HepG2 (cell line): ENCODE data around the gene ZNF844. TPM values are rescaled to one million over a fixed set of nuclear protein-coding genes. Genes with fewer than 3 reads are reported as not detected.

Experiments
- BRCA1 ChIP-seq: sonication (generic); formaldehyde crosslinking; IDR thresholded peaks from 2 replicates; pipeline ENCODE4 v1.4.0; 2020; ENCODE audit warnings: missing genetic modification reagents
- CBX1 ChIP-seq: IDR thresholded peaks from one replicate; pipeline ENCODE4 v1.6.1; 2016; ENCODE audit warnings: antibody characterized with exemption, low read depth
- FOSL2 ChIP-seq: sonication (generic); formaldehyde crosslinking; IDR thresholded peaks from 2 replicates; pipeline ENCODE4 v1.4.0; 2020; ENCODE audit warnings: missing genetic modification reagents
- GPN1 ChIP-seq: sonication (generic); formaldehyde crosslinking; IDR thresholded peaks from 2 replicates; pipeline ENCODE4 v1.5.1; 2020; ENCODE audit warnings: missing genetic modification reagents, borderline replicate concordance
- HNRNPLL ChIP-seq: fragments of 200-400 bp; formaldehyde crosslinking; IDR thresholded peaks from 2 replicates; pipeline ENCODE4 v1.6.1; 2017; ENCODE audit warnings: mild to moderate bottlenecking, low read depth, low read length; ENCODE audit not compliant: poor library complexity, severe bottlenecking
- LCORL ChIP-seq, 2 experiments: fragments of 450-650 bp in 1 of 2; sonication (generic) in 1 of 2; formaldehyde crosslinking in 1 of 2; IDR thresholded peaks; 2 replicates each; pipeline versions ENCODE4 v1.5.0 to v1.6.1; 2017 to 2020; ENCODE audit warnings: antibody characterized with exemption in 1 of 2, missing genetic modification reagents in 1 of 2
- MAFG ChIP-seq: sonication (generic); formaldehyde crosslinking; IDR thresholded peaks from 2 replicates; pipeline ENCODE4 v1.5.1; 2020; ENCODE audit warnings: mild to moderate bottlenecking, missing genetic modification reagents
- MXI1 ChIP-seq: IDR thresholded peaks from 3 replicates; pipeline ENCODE4 v1.6.1; 2012; ENCODE audit warnings: low read depth, low read length, inconsistent platforms, borderline replicate concordance
- NCOA2 ChIP-seq: sonication (generic); formaldehyde crosslinking; IDR thresholded peaks from 2 replicates; pipeline ENCODE4 v1.8.0; 2022; ENCODE audit warnings: inconsistent platforms
- PHF20 ChIP-seq: sonication (generic); formaldehyde crosslinking; IDR thresholded peaks from 2 replicates; pipeline ENCODE4 v1.5.0; 2020; ENCODE audit warnings: mild to moderate bottlenecking, missing genetic modification reagents
- POLR2AphosphoS2 ChIP-seq: IDR thresholded peaks from 2 replicates; pipeline ENCODE4 v1.6.1; 2011; ENCODE audit warnings: low read depth, low read length, improper control_type of control experiment
- RFXAP ChIP-seq: sonication (generic); formaldehyde crosslinking; IDR thresholded peaks from 2 replicates; pipeline ENCODE4 v1.4.0; 2020; ENCODE audit warnings: missing genetic modification reagents, borderline replicate concordance
- SKIL ChIP-seq: sonication (generic); formaldehyde crosslinking; IDR thresholded peaks from 2 replicates; pipeline ENCODE4 v1.8.0; 2022; ENCODE audit warnings: missing genetic modification reagents, mild to moderate bottlenecking, moderate library complexity, borderline replicate concordance
- SRSF9 ChIP-seq: fragments of 200-400 bp; formaldehyde crosslinking; IDR thresholded peaks from 2 replicates; pipeline ENCODE4 v1.6.1; 2018; ENCODE audit warnings: borderline replicate concordance, mild to moderate bottlenecking, low read depth, low read length; ENCODE audit not compliant: insufficient read depth, poor library complexity, severe bottlenecking
- THAP11 ChIP-seq: IDR thresholded peaks from 2 replicates; pipeline ENCODE4 v1.6.1; 2016; ENCODE audit warnings: missing biosample characterization, missing genetic modification reagents
- YEATS4 ChIP-seq: sonication (generic); formaldehyde crosslinking; IDR thresholded peaks from 2 replicates; pipeline ENCODE4 v1.4.0; 2020; ENCODE audit warnings: missing genetic modification reagents, borderline replicate concordance
- ZNF362 ChIP-seq: sonication (generic); formaldehyde crosslinking; IDR thresholded peaks from 2 replicates; pipeline ENCODE4 v1.4.0; 2020; ENCODE audit warnings: missing genetic modification reagents, mild to moderate bottlenecking, borderline replicate concordance
- ZNF441 ChIP-seq: sonication (generic); formaldehyde crosslinking; IDR thresholded peaks from 2 replicates; pipeline ENCODE4 v1.7.0; 2021; ENCODE audit warnings: missing genetic modification reagents, borderline replicate concordance
- ZNF883 ChIP-seq: sonication (generic); formaldehyde crosslinking; IDR thresholded peaks from 2 replicates; pipeline ENCODE4 v1.5.1; 2020; ENCODE audit warnings: mild to moderate bottlenecking, missing genetic modification reagents; ENCODE audit errors: not compliant biosample characterization
- polyA plus RNA-seq, 8 experiments: library from polyadenylated mRNA; depleted of rRNA in 3 of 8; stranded (reverse) in 7 of 8; unstranded in 1 of 8; fragments of >200 nt; fragmentation: Illumina TruSeq in 4 of 8; extraction: Trizol in 4 of 8; gene quantifications; 2 replicates each; pipeline versions ENCODE4 v1.2.1 to v1.2.3, GENCODE V29; 2011 to 2016; ENCODE audit warnings: low read depth in 4 of 8, missing spikeins in 1 of 8, mixed read lengths in 1 of 8; ENCODE audit not compliant: insufficient read depth in 1 of 8
- total RNA-seq, 5 experiments: library from RNA; depleted of rRNA; stranded (reverse); fragments of >200 nt; fragmentation: Illumina TruSeq; extraction: Trizol; gene quantifications; 2 replicates each; pipeline ENCODE4 v1.2.3, GENCODE V29; 2016; ENCODE audit warnings: low read depth in 1 of 5
- TF ChIP-seq, protein P1 (sequence below): sonication (generic); formaldehyde crosslinking; IDR thresholded peaks from 2 replicates; pipeline ENCODE4 v1.4.0; 2020; ENCODE audit warnings: mild to moderate bottlenecking, missing genetic modification reagents
- TF ChIP-seq, protein P2 (sequence below): sonication (generic); formaldehyde crosslinking; IDR thresholded peaks from 2 replicates; pipeline ENCODE4 v1.8.1; 2023; ENCODE audit warnings: mild to moderate bottlenecking, moderate library complexity, missing genetic modification reagents
- TF ChIP-seq, protein P3 (sequence below): sonication (generic); formaldehyde crosslinking; IDR thresholded peaks from 2 replicates; pipeline ENCODE4 v1.5.0; 2020; ENCODE audit warnings: missing genetic modification reagents, mild to moderate bottlenecking, borderline replicate concordance
- TF ChIP-seq, protein P4 (sequence below): sonication (generic); formaldehyde crosslinking; conservative IDR thresholded peaks from 2 replicates; pipeline ENCODE4 v1.8.0; 2022; ENCODE audit warnings: low read depth, missing genetic modification reagents

Gene ZNF844
- total and polyA plus RNA-seq, 2 of the 13 experiments (the other 11 are each of a cell fraction or from before 2014, with no cell fraction given), result 1.0 to 3.2 TPM

GRCh38 chr19:12047868-12048267 lies 16.7 kb upstream of the ZNF844 start (continued):
- TF ChIP-seq THAP11 (no peak), ZNF362 (CRISPR knock-in tag) (no peak), PHF20 (no peak), CBX1 (no peak), YEATS4 (CRISPR knock-in tag) (no peak), LCORL (IDR thresholded peaks at IDR 0.05) (peak; percentile 70; the same call in 1 of the 2 replicates), LCORL (CRISPR knock-in tag; IDR thresholded peaks at IDR 0.05) (peak; percentile 52; the same call in 1 of the 2 replicates), MAFG (no peak), HNRNPLL (no peak), ZNF441 (CRISPR knock-in tag) (0 out of 2 replicates have a peak, but pooled peaks have one; percentile 33), POLR2AphosphoS2 (no peak), RFXAP (CRISPR knock-in tag) (no peak), SRSF9 (no peak), GPN1 (CRISPR knock-in tag) (no peak), MXI1 (no peak), NCOA2 (CRISPR knock-in tag) (no peak; the same call in 1 of the 2 replicates), SKIL (CRISPR knock-in tag) (no peak), FOSL2 (CRISPR knock-in tag) (peak; percentile 94), ZNF883 (CRISPR knock-in tag) (no peak), BRCA1 (no peak)
- TF ChIP-seq, protein P1, sequence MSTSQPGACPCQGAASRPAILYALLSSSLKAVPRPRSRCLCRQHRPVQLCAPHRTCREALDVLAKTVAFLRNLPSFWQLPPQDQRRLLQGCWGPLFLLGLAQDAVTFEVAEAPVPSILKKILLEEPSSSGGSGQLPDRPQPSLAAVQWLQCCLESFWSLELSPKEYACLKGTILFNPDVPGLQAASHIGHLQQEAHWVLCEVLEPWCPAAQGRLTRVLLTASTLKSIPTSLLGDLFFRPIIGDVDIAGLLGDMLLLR (CRISPR knock-in tag), result no peak
- TF ChIP-seq, protein P2, sequence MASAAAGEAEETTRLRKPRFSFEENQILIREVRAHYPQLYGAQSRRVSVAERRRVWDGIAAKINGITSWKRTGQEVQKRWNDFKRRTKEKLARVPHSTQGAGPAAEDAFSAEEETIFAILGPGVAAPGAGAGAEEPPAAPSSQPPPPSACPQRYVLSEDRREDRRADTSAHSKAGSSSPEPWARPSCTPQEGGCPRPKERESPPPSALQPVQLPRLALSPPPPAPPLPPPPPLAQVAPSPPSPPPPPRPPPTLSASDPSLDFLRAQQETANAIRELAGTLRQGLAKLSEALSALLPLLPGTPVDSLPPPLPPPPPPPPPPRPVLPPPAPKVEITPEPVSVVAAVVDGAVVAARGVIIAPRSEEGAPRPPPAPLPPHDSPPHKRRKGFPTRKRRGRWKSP (CRISPR knock-in tag), result no peak
- TF ChIP-seq, protein P3, sequence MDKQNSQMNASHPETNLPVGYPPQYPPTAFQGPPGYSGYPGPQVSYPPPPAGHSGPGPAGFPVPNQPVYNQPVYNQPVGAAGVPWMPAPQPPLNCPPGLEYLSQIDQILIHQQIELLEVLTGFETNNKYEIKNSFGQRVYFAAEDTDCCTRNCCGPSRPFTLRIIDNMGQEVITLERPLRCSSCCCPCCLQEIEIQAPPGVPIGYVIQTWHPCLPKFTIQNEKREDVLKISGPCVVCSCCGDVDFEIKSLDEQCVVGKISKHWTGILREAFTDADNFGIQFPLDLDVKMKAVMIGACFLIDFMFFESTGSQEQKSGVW, result no peak
- TF ChIP-seq, protein P4, sequence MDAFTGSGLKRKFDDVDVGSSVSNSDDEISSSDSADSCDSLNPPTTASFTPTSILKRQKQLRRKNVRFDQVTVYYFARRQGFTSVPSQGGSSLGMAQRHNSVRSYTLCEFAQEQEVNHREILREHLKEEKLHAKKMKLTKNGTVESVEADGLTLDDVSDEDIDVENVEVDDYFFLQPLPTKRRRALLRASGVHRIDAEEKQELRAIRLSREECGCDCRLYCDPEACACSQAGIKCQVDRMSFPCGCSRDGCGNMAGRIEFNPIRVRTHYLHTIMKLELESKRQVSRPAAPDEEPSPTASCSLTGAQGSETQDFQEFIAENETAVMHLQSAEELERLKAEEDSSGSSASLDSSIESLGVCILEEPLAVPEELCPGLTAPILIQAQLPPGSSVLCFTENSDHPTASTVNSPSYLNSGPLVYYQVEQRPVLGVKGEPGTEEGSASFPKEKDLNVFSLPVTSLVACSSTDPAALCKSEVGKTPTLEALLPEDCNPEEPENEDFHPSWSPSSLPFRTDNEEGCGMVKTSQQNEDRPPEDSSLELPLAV (CRISPR knock-in tag), result no peak
